Measurements from ENCODE around the gene SLC13A3. TPM values are rescaled to one million over a fixed set of nuclear protein-coding genes. Genes with fewer than 3 reads are reported as not detected.

Gene SLC13A3
- total and polyA plus RNA-seq, 2 of the 4 experiments (the other 2 are of a cell fraction) = 2.5 to 4.2 TPM

GRCh38 chr20:46539113-46539512 lies 112.1 kb downstream of the SLC13A3 start:
- Histone ChIP-seq H3K4me2 (ENCODE audit: low read depth, low read length) (no peak overlapping the region), H4K5ac (ENCODE audit: low read depth, low read length) (no peak overlapping the region), H3K23ac (ENCODE audit: low read depth, low read length) (no peak overlapping the region), H4K91ac (ENCODE audit: insufficient read depth, low read depth, low read length) (no peak overlapping the region), H3K56ac (ENCODE audit: extremely low read depth, insufficient read depth, low read length) (no peak overlapping the region), H2AK5ac (ENCODE audit: low read depth, low read length) (no peak overlapping the region), H2BK5ac (ENCODE audit: low read depth, low read length, poor library complexity, severe bottlenecking) (no peak overlapping the region), H2BK15ac (ENCODE audit: low read depth, low read length) (no peak overlapping the region), H3K4me3 (ENCODE audit: insufficient read depth, low read depth, low read length) (no peak overlapping the region), H2AFZ (replicated peaks; ENCODE audit: low read length, poor library complexity) (no peak overlapping the region), H4K20me1 (ENCODE audit: insufficient read depth, low read length) (no peaks in the 10 kb centered on the region), H3K14ac (replicated peaks; ENCODE audit: low read depth, low read length) (no peak overlapping the region), H3K4me1 (ENCODE audit: control insufficient read depth, insufficient read depth, low read length) (no peaks in the 10 kb centered on the region), H3K27ac (ENCODE audit: insufficient read depth, low read length) (no peak overlapping the region), H3K4ac (ENCODE audit: low read depth, low read length) (no peak overlapping the region), H3K9me1 (ENCODE audit: insufficient read depth, low read length) (no peaks in the 10 kb centered on the region), H4K8ac (ENCODE audit: low read depth in 2 of 2, low read length in 2 of 2) (no peak overlapping the region), H3K36me3 (ENCODE audit: control insufficient read depth, insufficient read depth, low read length) (no peaks in the 10 kb centered on the region), H3K27me3 (ENCODE audit: control insufficient read depth, insufficient read depth, low read length) (peaks cover 27% of the 10 kb centered on the region), H2AK9ac (replicated peaks; ENCODE audit: low read depth, low read length, poor library complexity) (no peak overlapping the region), H2BK20ac (ENCODE audit: low read depth, low read length) (no peak overlapping the region), H3K9me3 (ENCODE audit: control insufficient read depth, insufficient read depth, low read length) (no peaks in the 10 kb centered on the region), H2BK120ac (ENCODE audit: low read depth, low read length) (no peak overlapping the region), H3K9ac (ENCODE audit: low read depth, low read length) (no peak overlapping the region), H3K79me1 (ENCODE audit: low read depth in 1 of 2, low read length in 2 of 2) (no peaks in the 10 kb centered on the region), H3K18ac (ENCODE audit: low read depth, low read length) (no peak overlapping the region)
- CTCF ChIA-PET = no interaction called here
- ATAC-seq (ENCODE audit: low read depth) (no peak), DNase-seq (no peak)
- in situ Hi-C loops (cut with MboI; ENCODE audit: low sequenced_read_pairs) (no loop called here), dilution Hi-C loops (cut with HindIII; ENCODE audit: low sequenced_read_pairs, unreplicated experiment) (no loop called here), intact Hi-C loops (cut with micrococcal nuclease) (no loop called here)
- no TSS peak for BruUV-seq (replicated peaks)
- POLR2A ChIA-PET (ENCODE audit: unreplicated experiment) = no interaction called here
- TF ChIP-seq USF2 (IDR thresholded peaks at IDR 0.05; ENCODE audit: low read depth, low read length) (no peak), ELK1 (IDR thresholded peaks at IDR 0.05; ENCODE audit: borderline replicate concordance, low read depth, low read length) (no peak), CHD1 (IDR thresholded peaks at IDR 0.05; ENCODE audit: low read depth, low read length) (no peak), NFE2L2 (IDR thresholded peaks at IDR 0.05; ENCODE audit: low read depth, low read length) (no peak), RCOR1 (IDR thresholded peaks at IDR 0.05; ENCODE audit: insufficient replicate concordance, low read length) (no peak), MAFK (IDR thresholded peaks at IDR 0.05; ENCODE audit: low read depth, low read length) (no peak), SMC3 (IDR thresholded peaks at IDR 0.05; ENCODE audit: low read depth, low read length) (no peak), FOS (IDR thresholded peaks at IDR 0.05; ENCODE audit: low read depth, low read length) (no peak), CEBPB (IDR thresholded peaks at IDR 0.05; ENCODE audit: low read depth, low read length) (no peak), RFX5 (IDR thresholded peaks at IDR 0.05; ENCODE audit: low read depth, low read length) (no peak), CTCF (conservative IDR thresholded peaks at IDR 0.05; ENCODE audit: low read depth, low read length) (no peak), RAD21 (IDR thresholded peaks at IDR 0.05; ENCODE audit: low read length) (no peak), POLR2A (IDR thresholded peaks at IDR 0.05; ENCODE audit: low read depth, low read length) (no peak), MAZ (IDR thresholded peaks at IDR 0.05; ENCODE audit: borderline replicate concordance, low read depth, low read length) (no peak), BHLHE40 (IDR thresholded peaks at IDR 0.05; ENCODE audit: low read depth, low read length) (no peak), MXI1 (IDR thresholded peaks at IDR 0.05; ENCODE audit: borderline replicate concordance, low read depth, low read length) (no peak)
- WGBS, 2 experiments (ENCODE audit: extremely low coverage in 2 of 2, insufficient read length in 1 of 2) = no CpG with 5 or more reads among the region's 2 CpGs
